HepG2 (cell line): Measurements from ENCODE around the gene PPP1R12A. TPM values are rescaled to one million over a fixed set of nuclear protein-coding genes. Genes with fewer than 3 reads are reported as not detected.

Experiments
- AHR ChIP-seq: IDR thresholded peaks from 2 replicates; pipeline ENCODE4 v1.6.1; 2018; ENCODE audit warnings: missing genetic modification reagents, missing compliant biosample characterization
- CREB1 ChIP-seq, 2 experiments: fragments of 450-650 bp in 1 of 2; IDR thresholded peaks; 2 replicates each; pipeline ENCODE4 v1.6.1; 2016 to 2017; ENCODE audit warnings: control low read depth in 1 of 2, mild to moderate bottlenecking in 1 of 2, missing compliant biosample characterization in 1 of 2, missing genetic modification characterization in 1 of 2
- HNRNPK ChIP-seq: fragments of 200-400 bp; formaldehyde crosslinking; IDR thresholded peaks from 2 replicates; pipeline ENCODE4 v1.6.1; 2018; ENCODE audit warnings: low read length, low read depth, moderate library complexity, mild to moderate bottlenecking; ENCODE audit not compliant: poor library complexity, severe bottlenecking
- KLF6 ChIP-seq: IDR thresholded peaks from 2 replicates; pipeline ENCODE4 v1.8.0; 2016; ENCODE audit warnings: missing biosample characterization, missing genetic modification reagents
- NR2F2 ChIP-seq: IDR thresholded peaks from 2 replicates; pipeline ENCODE4 v1.6.1; 2012; ENCODE audit warnings: low read depth, inconsistent platforms, borderline replicate concordance
- PBX3 ChIP-seq: sonication (generic); formaldehyde crosslinking; IDR thresholded peaks from 2 replicates; pipeline ENCODE4 v1.8.1; 2023; ENCODE audit warnings: missing genetic modification reagents, inconsistent platforms, borderline replicate concordance
- RBFOX2 ChIP-seq: fragments of 200-400 bp; formaldehyde crosslinking; IDR thresholded peaks from 2 replicates; pipeline ENCODE4 v1.6.1; 2017; ENCODE audit warnings: low read depth, mild to moderate bottlenecking, low read length
- SMAD1 ChIP-seq: sonication (generic); formaldehyde crosslinking; IDR thresholded peaks from 2 replicates; pipeline ENCODE4 v1.4.0; 2020; ENCODE audit warnings: missing genetic modification reagents, low read depth, mild to moderate bottlenecking, borderline replicate concordance
- SMAD9 ChIP-seq: sonication (generic); formaldehyde crosslinking; IDR thresholded peaks from 2 replicates; pipeline ENCODE4 v1.5.1; 2020; ENCODE audit warnings: mild to moderate bottlenecking, missing genetic modification reagents
- WIZ ChIP-seq: sonication (generic); formaldehyde crosslinking; IDR thresholded peaks from 2 replicates; pipeline ENCODE4 v1.5.1; 2020; ENCODE audit warnings: mild to moderate bottlenecking, missing genetic modification reagents
- ZBTB42 ChIP-seq: sonication (generic); formaldehyde crosslinking; IDR thresholded peaks from 2 replicates; pipeline ENCODE4 v1.5.0; 2020; ENCODE audit warnings: mild to moderate bottlenecking, missing genetic modification reagents
- ZBTB7A ChIP-seq: sonication (generic); formaldehyde crosslinking; IDR thresholded peaks from 2 replicates; pipeline ENCODE4 v1.8.0; 2022; ENCODE audit warnings: mild to moderate bottlenecking, missing genetic modification reagents
- ZNF274 ChIP-seq: sonication (generic); formaldehyde crosslinking; IDR thresholded peaks from 2 replicates; pipeline ENCODE4 v1.5.1; 2020; ENCODE audit warnings: mild to moderate bottlenecking, missing genetic modification reagents
- ZNF430 ChIP-seq: sonication (generic); formaldehyde crosslinking; IDR thresholded peaks from 2 replicates; pipeline ENCODE4 v1.9.0; 2021; ENCODE audit warnings: mild to moderate bottlenecking, missing genetic modification reagents
- ZNF44 ChIP-seq: sonication (generic); formaldehyde crosslinking; IDR thresholded peaks from 2 replicates; pipeline ENCODE4 v1.5.1; 2020; ENCODE audit warnings: mild to moderate bottlenecking, missing genetic modification reagents
- ZNF556 ChIP-seq: sonication (generic); formaldehyde crosslinking; IDR thresholded peaks from 2 replicates; pipeline ENCODE4 v1.4.0; 2020; ENCODE audit warnings: mild to moderate bottlenecking, missing genetic modification reagents, borderline replicate concordance
- ZNF709 ChIP-seq: sonication (generic); formaldehyde crosslinking; IDR thresholded peaks from 2 replicates; pipeline ENCODE4 v1.5.0; 2020; ENCODE audit warnings: mild to moderate bottlenecking, missing genetic modification reagents
- polyA plus RNA-seq, 8 experiments: library from polyadenylated mRNA; depleted of rRNA in 3 of 8; stranded (reverse) in 7 of 8; unstranded in 1 of 8; fragments of >200 nt; fragmentation: Illumina TruSeq in 4 of 8; extraction: Trizol in 4 of 8; gene quantifications; 2 replicates each; pipeline versions ENCODE4 v1.2.1 to v1.2.3, GENCODE V29; 2011 to 2016; ENCODE audit warnings: low read depth in 4 of 8, missing spikeins in 1 of 8, mixed read lengths in 1 of 8; ENCODE audit not compliant: insufficient read depth in 1 of 8
- total RNA-seq, 5 experiments: library from RNA; depleted of rRNA; stranded (reverse); fragments of >200 nt; fragmentation: Illumina TruSeq; extraction: Trizol; gene quantifications; 2 replicates each; pipeline ENCODE4 v1.2.3, GENCODE V29; 2016; ENCODE audit warnings: low read depth in 1 of 5
- TF ChIP-seq, protein P1 (sequence below): sonication (generic); formaldehyde crosslinking; IDR thresholded peaks from 2 replicates; pipeline ENCODE4 v1.4.0; 2020; ENCODE audit warnings: mild to moderate bottlenecking, missing genetic modification reagents
- TF ChIP-seq, protein P2 (sequence below): sonication (generic); formaldehyde crosslinking; IDR thresholded peaks from 2 replicates; pipeline ENCODE4 v1.4.0; 2020; ENCODE audit warnings: missing genetic modification reagents, mild to moderate bottlenecking, borderline replicate concordance

Gene PPP1R12A
- total and polyA plus RNA-seq, 2 of the 13 experiments (the other 11 are each of a cell fraction or from before 2014, with no cell fraction given), result 23.8 to 50.0 TPM

GRCh38 chr12:79934281-79935020 is 446 bp downstream of the PPP1R12A start (continued):
- TF ChIP-seq, protein P1, sequence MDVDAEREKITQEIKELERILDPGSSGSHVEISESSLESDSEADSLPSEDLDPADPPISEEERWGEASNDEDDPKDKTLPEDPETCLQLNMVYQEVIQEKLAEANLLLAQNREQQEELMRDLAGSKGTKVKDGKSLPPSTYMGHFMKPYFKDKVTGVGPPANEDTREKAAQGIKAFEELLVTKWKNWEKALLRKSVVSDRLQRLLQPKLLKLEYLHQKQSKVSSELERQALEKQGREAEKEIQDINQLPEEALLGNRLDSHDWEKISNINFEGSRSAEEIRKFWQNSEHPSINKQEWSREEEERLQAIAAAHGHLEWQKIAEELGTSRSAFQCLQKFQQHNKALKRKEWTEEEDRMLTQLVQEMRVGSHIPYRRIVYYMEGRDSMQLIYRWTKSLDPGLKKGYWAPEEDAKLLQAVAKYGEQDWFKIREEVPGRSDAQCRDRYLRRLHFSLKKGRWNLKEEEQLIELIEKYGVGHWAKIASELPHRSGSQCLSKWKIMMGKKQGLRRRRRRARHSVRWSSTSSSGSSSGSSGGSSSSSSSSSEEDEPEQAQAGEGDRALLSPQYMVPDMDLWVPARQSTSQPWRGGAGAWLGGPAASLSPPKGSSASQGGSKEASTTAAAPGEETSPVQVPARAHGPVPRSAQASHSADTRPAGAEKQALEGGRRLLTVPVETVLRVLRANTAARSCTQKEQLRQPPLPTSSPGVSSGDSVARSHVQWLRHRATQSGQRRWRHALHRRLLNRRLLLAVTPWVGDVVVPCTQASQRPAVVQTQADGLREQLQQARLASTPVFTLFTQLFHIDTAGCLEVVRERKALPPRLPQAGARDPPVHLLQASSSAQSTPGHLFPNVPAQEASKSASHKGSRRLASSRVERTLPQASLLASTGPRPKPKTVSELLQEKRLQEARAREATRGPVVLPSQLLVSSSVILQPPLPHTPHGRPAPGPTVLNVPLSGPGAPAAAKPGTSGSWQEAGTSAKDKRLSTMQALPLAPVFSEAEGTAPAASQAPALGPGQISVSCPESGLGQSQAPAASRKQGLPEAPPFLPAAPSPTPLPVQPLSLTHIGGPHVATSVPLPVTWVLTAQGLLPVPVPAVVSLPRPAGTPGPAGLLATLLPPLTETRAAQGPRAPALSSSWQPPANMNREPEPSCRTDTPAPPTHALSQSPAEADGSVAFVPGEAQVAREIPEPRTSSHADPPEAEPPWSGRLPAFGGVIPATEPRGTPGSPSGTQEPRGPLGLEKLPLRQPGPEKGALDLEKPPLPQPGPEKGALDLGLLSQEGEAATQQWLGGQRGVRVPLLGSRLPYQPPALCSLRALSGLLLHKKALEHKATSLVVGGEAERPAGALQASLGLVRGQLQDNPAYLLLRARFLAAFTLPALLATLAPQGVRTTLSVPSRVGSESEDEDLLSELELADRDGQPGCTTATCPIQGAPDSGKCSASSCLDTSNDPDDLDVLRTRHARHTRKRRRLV (CRISPR knock-in tag), result 0 out of 2 replicates have a peak, but pooled peaks have one; percentile 22
- TF ChIP-seq ZNF44 (no peak), PBX3 (CRISPR knock-in tag) (peak; percentile 48; the same call in 1 of the 2 replicates), AHR (CRISPR knock-in tag) (0 out of 2 replicates have a peak, but pooled peaks have one; percentile 14), CREB1 (IDR thresholded peaks at IDR 0.05) (no peak), CREB1 (CRISPR knock-in tag; IDR thresholded peaks at IDR 0.05) (no peak), RBFOX2 (no peak), ZNF556 (CRISPR knock-in tag) (peak; percentile 8), SMAD1 (CRISPR knock-in tag) (peak; percentile 24; the same call in 1 of the 2 replicates), WIZ (CRISPR knock-in tag) (0 out of 2 replicates have a peak, but pooled peaks have one; percentile 17), ZNF709 (CRISPR knock-in tag) (0 out of 2 replicates have a peak, but pooled peaks have one; percentile 10), ZBTB42 (0 out of 2 replicates have a peak, but pooled peaks have one; percentile 37), KLF6 (CRISPR knock-in tag) (no peak), ZNF430 (0 out of 2 replicates have a peak, but pooled peaks have one; percentile 11), ZBTB7A (peak; percentile 48; the same call in 1 of the 2 replicates), HNRNPK (no peak), SMAD9 (CRISPR knock-in tag) (no peak), NR2F2 (no peak), ZNF274 (CRISPR knock-in tag) (peak; percentile 61; the same call in 1 of the 2 replicates)
- TF ChIP-seq, protein P2, sequence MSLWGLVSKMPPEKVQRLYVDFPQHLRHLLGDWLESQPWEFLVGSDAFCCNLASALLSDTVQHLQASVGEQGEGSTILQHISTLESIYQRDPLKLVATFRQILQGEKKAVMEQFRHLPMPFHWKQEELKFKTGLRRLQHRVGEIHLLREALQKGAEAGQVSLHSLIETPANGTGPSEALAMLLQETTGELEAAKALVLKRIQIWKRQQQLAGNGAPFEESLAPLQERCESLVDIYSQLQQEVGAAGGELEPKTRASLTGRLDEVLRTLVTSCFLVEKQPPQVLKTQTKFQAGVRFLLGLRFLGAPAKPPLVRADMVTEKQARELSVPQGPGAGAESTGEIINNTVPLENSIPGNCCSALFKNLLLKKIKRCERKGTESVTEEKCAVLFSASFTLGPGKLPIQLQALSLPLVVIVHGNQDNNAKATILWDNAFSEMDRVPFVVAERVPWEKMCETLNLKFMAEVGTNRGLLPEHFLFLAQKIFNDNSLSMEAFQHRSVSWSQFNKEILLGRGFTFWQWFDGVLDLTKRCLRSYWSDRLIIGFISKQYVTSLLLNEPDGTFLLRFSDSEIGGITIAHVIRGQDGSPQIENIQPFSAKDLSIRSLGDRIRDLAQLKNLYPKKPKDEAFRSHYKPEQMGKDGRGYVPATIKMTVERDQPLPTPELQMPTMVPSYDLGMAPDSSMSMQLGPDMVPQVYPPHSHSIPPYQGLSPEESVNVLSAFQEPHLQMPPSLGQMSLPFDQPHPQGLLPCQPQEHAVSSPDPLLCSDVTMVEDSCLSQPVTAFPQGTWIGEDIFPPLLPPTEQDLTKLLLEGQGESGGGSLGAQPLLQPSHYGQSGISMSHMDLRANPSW, result 0 out of 2 replicates have a peak, but pooled peaks have one; percentile 5
